NCI-H2171 (cell line): ENCODE data around the gene BBS4.
"Not testable (repeated sequence)": the region's sequence is repeated elsewhere in the genome, so short reads cannot be mapped to it uniquely, and the experiment has no call there.

Experiments
- DNase-seq: peaks from one replicate; lab custom pipeline; 2025; lab: John Stamatoyannopoulos, UW

BBS4 gene, protein sequence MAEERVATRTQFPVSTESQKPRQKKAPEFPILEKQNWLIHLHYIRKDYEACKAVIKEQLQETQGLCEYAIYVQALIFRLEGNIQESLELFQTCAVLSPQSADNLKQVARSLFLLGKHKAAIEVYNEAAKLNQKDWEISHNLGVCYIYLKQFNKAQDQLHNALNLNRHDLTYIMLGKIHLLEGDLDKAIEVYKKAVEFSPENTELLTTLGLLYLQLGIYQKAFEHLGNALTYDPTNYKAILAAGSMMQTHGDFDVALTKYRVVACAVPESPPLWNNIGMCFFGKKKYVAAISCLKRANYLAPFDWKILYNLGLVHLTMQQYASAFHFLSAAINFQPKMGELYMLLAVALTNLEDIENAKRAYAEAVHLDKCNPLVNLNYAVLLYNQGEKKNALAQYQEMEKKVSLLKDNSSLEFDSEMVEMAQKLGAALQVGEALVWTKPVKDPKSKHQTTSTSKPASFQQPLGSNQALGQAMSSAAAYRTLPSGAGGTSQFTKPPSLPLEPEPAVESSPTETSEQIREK

DNA sequence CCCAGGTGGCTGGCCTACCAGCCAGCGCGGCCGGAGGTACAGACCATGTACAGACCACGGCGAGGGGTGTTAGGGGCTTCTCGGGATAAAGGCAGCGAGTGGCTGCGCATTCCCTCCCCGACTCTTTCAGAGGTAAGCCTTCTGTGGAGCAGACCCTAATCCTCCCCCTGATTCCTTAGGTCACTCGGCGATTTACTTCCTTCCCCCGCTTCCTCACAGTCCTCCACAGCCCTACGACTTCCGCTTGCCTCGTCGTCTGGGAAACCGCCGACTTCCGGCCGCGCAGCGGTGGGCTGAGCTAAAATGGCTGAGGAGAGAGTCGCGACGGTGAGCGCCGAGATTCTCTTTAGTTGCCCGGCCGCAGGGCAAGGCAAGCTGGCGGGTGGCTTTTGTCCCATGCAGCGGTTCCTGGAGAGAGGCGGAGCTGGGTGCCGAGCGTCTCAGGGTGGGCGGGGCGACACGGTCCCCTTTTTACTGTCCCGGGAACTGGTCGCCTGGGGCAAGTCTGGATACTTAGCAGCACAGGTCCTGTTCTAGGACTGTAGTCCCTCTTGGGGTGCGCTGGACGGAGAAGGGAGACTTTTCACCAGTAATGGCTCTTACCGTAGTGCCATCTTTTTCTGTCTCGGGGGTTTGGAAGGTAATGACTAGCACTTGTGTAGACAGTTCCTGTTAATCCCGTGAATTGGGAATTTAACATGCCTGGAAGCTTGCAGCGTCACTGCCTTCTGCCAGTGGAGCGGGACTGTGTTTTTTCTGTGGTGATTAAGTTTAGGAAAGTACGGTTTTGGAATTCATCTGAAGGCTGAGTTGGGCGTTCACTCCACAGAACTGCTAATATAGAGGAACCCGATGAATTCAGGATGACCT is at the start of gene BBS4, which contains the start of gene HIGD2B:
Gene BBS4 (plus strand): TSS at position 283 of the 870 bp plus-strand sequence. CDS start 21 bp downstream, at position 304.
Gene HIGD2B (minus strand): TSS at position 258 of the 870 bp plus-strand sequence. CDS start 9,808 bp downstream, outside the sequence.
- no peak for DNase-seq

DNA sequence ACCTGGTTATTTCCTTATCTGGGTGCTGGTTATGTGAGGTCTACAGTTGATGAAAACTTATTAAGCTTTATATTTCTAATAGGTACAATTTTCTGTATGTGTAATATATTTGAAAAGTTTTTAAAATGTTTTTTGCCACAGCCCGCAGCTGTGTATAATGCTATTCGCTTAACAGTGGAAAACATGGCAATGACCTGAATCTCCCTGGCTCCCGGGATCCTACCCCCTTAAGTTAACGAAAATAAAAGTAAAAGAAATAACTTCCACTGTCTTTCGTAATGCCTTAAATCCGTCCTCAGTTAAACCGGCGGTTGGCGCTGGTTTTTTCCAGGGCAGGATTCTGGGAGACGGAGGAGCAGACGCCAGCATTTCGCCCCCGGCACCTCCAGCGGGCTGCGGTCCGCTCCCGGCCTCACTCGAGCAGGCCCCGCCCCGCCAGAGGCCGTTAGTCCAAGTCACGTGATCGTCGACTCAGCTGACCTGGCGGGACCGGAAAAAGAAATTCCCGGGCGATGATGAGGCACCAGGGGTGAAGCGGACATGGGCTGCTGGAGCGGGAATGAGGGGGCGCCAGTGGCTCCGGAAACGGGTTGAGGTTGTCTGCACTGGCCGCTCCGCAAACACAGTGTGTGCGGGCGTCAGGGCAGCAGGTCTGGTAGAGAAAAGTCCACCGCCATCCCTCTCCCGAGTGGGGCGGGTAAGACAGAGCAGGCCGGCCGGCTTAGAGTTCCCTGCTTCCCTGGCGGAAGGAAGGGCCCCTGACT is 49.3 kb upstream of the BBS4 start:
- DNase-seq, result not testable (repeated sequence)

DNA sequence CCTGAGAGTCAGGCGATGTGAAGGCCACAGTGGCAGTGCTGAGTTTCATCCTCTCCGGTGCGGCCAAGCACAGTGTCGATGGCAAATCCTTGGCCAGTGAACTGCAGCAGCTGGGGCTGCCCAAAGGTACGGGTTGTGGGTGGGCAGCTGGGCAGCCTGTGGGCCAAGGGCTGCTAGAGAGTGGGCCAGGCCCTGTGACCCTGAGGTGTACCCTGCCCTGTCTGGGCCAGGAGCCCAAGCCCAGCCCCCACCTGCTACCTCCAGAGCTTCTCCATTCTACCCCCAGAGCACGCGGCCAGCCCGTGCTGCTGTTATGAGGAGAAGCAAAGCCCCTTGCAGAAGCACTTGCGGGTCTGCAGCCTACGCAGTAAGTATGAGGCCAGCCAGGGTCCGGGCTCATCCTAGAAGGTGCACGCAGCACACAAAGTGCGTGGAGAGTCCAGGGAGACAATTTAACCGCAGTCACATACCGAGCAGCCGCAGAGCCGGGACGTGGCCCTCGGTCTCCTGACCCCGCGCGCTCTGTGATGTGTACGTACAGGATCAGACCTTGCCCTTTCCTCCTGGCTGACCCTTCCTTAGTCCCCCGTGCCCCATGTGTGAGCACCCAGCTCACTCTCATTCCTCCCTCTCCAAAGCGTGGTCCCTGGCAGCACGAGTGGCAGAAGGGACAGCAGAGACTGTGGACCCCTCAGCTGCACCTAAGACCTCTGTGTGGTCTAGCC is 46.1 kb upstream of the BBS4 start:
- DNase-seq, result not testable (repeated sequence)

DNA sequence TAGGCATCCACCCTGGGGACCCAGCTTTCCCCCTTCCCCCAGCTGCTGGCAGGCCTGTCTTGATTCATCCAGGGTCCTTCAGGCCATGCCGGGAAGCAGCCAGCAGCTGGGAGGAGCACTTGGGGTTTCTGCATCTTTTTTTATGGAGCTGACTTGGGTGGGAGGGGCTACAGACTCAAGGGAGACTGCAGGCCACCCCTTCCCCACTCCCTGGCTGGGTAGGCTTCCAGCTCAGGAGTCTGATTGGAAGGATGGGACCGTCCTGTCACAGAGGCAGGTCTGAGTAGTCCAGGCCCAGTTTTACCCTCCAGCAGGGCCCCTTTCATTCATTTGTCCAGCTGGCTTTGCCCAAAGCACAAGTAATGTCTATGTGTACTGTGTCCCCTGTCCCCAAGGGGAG is 43.7 kb upstream of the BBS4 start:
- not testable (repeated sequence) for DNase-seq

DNA sequence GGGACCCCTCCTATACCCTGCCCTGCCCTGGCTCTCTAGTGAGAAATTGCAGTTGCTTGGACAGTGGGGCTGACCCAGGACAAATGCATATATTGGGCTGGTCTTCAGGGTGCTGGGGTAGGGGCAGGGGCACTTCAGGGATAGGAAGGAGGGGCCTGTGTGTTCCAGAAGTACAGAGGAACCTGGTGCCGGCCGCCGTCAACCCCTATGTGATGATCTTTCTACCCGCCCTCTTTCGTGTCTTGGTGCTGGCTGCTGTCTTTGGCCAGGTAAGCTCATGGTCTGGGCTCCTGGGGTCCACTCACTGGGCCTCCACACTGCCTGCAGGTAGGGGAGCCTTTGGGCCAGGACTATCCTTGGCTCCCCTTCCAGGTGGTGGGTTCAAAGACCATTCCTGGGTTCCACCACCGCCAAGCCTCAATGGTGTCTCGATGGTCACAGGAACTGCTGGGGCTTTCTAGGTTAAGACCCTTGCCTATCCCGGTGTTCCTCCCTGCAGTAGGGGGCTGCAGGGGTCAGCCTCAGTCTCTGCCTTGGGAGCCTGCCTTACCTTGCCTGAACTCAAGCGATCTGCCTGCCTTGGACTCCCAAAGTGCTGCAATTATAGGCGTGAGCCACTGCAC is 37.3 kb upstream of the BBS4 start:
- DNase-seq, result not testable (repeated sequence)

DNA sequence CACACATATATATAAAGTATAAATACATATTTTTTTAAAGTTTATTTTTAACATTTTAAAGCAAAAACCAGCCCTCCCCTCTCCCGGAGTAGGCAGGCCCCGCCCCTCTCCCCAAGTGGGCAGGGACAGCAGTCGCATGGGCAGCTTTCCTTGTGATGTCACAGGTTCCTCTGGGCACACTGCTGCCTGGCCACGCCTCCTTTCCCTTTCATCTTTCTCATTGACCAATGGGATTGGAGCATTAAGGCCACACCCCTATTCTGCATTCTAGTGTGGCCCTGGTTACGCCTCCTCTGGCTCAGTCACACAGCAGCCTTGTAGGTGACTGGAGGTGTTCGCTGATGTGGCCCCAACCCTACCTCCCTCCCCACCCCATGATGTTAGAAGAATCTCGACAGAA is 31.6 kb upstream of the BBS4 start, which contains the start of gene GOLGA6B:
Gene GOLGA6B (plus strand): TSS at position 301 of the 400 bp plus-strand sequence. CDS start 41 bp downstream, at position 342.
- not testable (repeated sequence) for DNase-seq

DNA sequence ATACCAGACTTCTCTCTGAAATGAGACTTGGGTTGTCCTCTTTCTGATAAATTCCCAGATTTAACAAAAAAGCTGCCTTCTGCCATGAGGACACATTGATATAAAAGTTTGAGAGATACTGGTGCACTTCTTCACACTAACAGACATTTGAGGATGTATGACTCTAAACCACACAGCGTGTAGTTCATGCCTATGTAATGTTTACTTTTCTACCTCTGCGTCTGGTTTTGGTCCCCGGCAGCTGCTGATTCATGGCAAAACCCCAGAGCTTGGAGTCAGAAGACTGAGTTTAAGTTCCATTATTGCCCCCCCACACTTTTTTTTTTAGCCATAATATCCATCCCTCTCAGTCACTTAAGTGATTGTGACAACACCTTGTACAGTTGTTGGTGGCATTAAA is 30.0 kb upstream of the BBS4 start:
- not testable (repeated sequence) for DNase-seq

DNA sequence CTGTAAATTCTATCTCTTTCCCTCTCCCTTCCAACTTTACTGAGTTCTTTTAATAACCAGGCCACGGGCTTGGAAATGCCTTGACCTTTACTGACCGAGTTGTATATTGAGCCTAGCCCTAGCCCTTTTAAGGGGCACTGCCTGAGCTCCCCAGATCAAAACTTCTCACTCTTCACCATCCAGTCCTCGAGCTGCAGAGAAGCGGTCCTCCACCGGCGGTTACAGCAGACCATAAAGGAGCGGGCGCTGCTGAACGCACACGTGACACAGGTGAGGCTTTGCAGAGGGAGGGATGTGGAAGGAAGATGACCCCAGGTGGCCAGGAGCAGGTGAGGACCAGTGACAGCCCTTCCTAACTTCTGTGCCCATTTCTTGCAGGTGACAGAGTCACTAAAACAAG is 24.9 kb upstream of the BBS4 start:
- DNase-seq, result not testable (repeated sequence)

DNA sequence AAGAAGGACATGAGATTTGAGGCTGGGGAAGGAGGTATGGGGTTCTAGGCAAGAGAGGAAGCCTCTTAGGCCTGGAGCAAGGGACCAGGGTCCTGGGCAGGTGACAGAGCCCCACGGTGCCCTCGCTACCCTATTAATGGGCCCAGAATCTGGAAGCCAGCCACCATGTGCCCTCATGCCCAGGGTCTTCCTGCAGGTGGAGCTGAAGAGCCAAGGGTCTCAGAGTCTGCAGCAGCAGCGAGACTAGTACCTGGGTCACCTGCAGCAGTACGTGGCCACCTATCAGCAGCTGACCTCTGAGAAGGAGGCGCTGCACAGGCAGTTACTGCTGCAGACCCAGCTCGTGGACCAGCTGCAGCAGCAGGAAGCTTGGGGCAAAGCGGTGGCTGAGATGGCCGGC is 22.1 kb upstream of the BBS4 start:
- DNase-seq, result not testable (repeated sequence)

DNA sequence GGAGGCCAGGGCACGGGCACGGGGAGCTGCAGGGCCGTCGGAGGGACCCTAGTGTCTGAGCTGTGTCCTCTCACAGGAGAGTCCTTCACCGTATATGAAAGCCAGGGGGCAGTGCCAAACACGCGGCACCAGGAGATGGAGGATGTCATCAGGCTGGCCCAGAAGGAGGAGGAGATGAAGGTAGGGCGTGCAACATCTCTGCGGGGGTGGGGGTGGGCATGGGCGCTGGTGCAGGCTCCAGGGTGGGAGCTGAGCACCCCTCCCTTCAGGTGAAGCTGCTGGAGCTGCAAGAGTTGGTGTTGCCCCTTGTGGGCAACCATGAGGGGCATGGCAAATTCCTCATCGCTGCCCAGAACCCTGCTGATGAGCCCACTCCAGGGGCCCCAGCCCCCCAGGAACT is 20.3 kb upstream of the BBS4 start:
- not testable (repeated sequence) for DNase-seq

DNA sequence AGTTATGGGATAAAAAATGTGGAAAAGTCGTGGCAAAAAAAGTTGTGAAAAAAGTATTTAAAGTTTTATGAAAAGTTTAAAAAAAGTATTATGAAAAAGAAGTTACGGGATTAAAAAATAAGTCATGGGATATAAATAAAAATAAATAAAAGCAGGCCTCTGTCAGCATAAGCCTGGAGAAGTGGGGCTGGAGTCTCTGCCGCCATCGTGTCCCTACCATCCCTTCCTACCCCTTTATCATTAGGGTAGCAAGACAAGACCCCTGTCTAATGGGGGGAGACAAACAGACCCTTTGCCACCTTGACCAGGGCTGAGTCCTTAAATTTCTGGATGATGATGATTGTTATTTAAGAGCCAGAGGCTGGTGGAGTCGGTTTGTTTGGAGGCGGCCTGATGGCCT is 16.2 kb upstream of the BBS4 start:
- not testable (repeated sequence) for DNase-seq

DNA sequence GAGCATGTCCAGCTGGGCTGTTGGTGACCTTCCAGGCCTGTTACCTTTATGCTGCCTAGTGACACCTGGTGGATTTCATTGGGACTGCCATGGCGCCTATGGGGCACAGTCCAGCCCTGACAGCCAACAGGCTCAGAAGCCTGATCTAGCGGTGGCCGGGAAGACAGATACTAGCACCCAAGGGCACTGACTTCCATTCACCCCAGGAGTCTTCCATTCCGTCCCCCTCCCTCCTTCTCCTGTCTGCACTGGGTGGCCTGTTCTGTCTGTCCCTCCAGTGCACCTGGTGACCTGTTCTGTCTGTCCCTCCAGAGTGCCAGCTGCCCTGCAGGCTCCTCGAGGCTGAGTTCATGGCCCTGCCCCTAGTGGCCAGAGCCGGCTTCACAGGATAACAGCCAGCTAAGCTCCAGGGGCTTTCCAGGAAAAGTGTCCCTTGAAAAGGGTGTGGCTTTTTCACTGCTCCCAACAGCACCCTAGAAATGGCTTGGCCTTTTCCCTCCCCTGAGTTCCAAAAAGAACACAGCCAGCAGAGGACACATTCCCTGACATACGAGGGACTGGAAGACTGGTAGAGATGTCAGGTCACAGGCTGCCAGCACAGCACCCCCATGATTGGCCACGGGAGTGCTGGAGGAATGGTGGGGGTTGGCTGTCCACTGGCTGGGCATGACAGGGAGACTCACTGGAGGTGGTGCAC is 15.2 kb upstream of the BBS4 start:
- not testable (repeated sequence) for DNase-seq

DNA sequence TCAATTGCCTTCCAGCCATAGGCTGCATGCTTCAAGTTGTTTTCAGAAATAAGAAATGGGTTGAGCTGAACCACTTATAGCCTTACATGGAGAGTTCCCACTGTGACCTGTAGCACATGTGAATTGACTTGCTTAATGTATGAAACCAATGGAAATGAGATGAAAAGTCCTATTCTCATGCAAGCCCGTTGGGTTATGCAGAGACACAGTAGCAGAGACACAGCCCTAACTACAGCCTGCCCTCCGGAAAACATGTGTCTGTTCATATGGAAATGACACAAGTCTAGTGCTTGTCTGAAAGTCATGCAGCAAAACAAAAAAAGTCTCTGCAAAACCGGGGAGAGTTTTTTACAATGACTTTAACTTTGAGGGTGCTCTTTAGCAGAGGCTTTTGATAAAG is 14.5 kb upstream of the BBS4 start:
- DNase-seq, result no peak

DNA sequence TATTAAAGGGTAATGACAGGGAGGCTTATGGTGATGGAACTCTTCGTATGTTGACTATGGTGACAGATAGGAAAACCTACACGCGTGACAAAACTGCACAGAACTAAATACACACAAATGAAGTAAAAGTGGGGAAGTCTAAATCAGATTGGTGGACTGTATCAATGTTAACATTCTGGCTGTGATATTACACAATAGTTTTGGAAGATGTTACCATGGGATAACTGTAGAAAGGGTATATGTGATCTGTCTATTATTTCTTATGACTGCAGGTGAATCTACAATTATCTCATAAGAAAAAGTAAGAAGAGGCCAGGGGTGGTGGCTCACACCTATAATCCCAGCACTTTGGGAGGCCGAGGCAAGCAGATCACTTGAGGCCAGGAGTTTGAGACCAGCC is 9.2 kb upstream of the BBS4 start:
- DNase-seq, result no peak

DNA sequence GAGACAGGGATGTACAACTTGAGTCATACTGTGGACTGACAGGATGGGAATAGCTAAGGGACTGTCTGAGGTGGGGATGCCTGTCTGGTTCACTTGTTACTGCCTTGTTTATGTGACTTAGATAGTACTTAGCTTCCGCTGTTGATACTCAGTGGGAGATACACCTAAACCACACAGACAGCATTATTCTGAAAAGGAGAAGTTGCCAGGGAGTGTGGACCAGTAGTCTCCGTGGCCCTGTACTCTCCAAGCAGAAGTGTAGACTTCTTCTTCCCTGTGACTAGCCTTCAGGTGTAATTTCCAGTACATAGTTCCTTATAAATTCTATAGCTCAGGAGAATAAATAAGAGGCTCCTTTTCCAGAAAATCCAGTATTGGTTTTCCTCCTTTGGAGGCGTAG is 5.1 kb upstream of the BBS4 start:
- no peak for DNase-seq

DNA sequence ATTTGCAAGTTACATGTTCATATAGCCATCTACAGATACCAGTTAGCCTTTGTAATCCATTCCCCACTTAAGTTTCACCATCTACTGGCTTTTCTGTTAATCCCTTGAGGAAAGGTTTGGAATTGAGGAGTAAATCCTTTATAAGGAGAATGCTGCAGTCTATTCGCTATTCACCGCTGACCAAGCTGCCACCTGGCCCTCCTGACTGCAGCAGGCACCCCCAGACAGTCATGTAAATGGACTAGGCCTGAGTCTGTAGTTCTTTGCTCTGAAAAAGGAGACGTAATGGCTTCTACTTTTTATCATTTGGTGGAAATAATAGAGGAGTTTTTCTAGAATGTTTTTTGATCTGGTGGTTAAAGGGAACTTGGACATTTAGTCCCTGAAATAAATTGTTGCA is 3.2 kb upstream of the BBS4 start:
- no peak for DNase-seq

DNA sequence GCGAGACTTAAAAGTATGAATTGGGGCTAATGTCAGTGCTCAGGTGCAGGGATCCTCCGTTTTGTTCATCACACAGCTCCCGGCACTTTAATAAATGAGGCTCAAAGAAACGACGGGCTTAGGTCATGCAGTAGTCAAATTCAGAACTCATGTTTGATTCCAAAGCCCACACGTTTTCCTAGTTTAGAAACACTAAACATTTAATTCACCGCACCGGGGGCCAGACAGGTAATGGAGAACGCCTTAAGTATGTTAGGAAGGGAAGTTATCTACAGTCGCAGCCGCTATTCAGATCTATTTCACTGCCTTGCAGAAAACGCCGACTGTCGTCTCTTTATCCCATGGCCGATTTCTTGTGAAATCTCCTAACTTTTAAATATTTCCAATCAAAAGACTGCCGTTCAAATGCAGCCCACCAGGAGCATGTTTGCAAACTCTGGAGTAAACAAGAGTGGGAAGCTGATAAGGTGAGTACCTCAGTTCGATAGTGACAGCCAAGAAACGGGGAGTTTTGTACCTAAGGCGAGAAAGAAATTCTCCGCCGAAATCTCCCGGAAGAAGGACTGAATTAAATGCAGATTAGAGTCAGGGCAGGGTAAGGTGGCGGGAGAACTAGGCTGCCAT is 594 bp upstream of the BBS4 start:
- DNase-seq, result no peak

DNA sequence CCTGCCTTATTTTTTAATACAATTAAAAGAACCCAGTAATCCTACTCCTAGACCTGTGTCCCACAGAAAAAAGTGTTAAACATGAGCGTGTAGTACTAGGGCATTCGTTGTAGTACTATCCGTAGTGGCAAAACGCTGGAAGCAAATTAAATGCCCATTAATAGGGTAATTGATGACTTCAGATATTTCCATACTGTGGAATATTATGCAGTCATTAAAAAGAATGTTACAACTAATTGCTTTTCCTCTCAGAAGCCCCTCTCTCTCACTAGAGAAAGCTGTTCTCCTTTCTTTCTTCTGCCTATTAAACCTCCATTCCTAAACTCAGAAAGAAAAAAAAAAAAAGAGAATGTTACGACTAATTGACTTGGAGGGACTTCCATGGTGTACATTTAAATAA is 2.7 kb downstream of the BBS4 start:
- DNase-seq, result no peak

DNA sequence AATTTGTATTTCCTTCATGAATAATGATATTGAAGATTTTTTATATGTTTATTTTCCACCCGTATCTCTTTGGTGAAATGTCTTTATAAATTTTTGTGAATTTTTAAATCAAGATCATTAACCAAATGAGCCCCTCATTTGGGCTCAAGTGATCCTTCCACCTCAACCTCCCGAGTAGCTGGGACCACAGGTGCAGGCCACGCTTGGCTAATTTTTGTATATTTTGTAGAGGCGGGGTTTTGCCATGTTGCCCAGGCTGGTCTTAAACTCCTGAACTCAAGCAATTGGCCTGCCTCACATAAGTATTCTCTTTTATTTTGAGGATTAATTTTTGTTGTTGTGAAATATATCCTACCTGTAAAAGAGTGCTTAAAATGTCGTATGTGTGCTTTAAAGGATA is 4.9 kb downstream of the BBS4 start:
- no peak for DNase-seq
